Epidermal melanocyte (primary cell): ENCODE data around the gene DNMT3L.
"Not testable (repeated sequence)": the region's sequence is repeated elsewhere in the genome, so short reads cannot be mapped to it uniquely, and the experiment has no call there.

Experiments
- DNase-seq: peaks from one replicate; pipeline ENCODE4 v3.0.0; 2011; ENCODE audit warnings: low spot score; ENCODE audit not compliant: insufficient read length

The DNMT3L gene

GRCh38 chr21:44199448-44199847 is 62.2 kb downstream of the DNMT3L start:
- DNase-seq: no peak

DNA sequence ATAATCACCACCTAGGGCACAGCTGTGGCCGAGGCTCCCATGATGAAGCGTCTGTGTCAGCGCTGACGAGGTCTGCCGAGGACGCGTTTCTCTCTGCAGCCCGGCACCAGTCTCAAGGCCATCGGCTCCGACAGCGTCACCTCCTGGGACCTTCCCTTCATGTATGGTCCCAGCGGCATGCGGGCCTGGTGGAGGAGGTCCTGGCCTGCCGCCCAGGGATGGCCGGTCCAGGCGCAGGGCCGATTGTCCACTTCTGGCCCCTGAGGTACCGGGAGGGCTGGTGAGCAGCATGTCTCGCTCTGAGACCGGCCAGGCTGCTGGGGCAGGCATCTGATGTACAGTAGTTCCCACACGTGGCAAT is 64.6 kb downstream of the DNMT3L start:
- not testable (repeated sequence) for DNase-seq
